ENCODE data around the gene TXNDC15.
A peak's percentile ranks its signal among the peaks of the same experiment; 100 is the strongest.
"Not testable (repeated sequence)": the region's sequence is repeated elsewhere in the genome, so short reads cannot be mapped to it uniquely, and the experiment has no call there.

The TXNDC15 gene, protein sequence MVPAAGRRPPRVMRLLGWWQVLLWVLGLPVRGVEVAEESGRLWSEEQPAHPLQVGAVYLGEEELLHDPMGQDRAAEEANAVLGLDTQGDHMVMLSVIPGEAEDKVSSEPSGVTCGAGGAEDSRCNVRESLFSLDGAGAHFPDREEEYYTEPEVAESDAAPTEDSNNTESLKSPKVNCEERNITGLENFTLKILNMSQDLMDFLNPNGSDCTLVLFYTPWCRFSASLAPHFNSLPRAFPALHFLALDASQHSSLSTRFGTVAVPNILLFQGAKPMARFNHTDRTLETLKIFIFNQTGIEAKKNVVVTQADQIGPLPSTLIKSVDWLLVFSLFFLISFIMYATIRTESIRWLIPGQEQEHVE

DNA sequence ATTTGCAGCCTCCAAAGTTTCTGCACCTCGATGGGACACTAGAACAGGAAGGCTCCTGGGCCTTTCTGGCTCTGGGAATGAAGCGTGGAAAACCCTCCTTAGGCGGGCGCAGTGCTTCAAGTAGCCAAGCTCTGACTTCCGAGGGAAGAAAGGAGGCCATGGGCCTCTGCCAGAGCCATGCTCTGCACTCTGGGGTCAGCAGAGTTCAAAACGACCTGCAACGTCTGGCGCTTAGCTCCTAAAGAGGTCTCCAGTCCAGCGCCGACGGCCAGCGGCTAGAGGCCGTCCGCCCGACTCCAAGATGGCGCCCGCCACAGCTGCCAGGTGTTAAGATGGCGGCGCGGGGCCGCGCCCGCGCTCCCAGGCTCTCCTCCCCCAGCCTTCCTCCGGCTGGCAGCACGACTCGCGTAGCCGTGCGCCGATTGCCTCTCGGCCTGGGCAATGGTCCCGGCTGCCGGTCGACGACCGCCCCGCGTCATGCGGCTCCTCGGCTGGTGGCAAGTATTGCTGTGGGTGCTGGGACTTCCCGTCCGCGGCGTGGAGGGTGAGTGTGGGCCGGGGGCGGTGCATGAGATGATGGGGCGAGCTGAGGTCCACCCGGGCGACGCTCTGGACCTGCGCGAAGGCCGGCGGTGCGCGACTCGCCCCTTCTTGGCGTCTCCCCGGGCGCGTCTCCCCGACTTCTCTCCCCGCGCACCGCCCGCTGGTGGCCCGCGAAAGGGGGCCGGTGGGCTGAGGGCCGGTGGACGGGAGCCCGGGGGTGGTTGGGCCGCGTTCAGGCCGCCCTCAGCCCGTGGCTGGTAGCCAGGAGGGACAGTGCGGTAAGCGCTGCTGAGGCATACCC lies at the start of gene TXNDC15:
TXNDC15 (plus strand) TSS at position 385 of the 844 bp plus-strand sequence; CDS start at position 442, 57 bp downstream.
- in situ Hi-C loops (cut with HindIII; ENCODE audit: low pct_ligation_motif_present, low pct_unique_long_range_greater_than_20kb, low sequenced_read_pairs) = no loop called here
- peak; percentile 85 for DNase-seq

DNA sequence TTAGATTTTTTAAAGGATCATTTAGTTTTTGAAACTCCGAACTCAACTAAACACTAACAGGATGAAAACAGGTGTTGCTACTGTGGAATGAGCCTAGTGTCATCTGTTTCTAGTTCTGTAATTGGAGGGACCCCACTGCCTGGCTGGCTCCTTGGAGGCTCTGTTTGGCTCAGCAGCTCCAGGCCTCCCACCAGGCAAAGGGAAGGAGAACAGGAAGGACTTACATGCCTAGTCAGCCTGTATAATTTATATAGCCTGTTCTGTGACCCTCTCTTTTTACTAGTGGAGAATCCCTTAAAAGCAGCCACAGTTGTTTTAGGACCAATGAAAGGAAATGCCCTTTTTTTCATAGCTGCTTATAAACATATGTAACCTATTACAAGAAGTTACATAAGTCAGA lies 49.5 kb upstream of the TXNDC15 start:
- no peak for DNase-seq
- in situ Hi-C loops (cut with HindIII; ENCODE audit: low pct_ligation_motif_present, low pct_unique_long_range_greater_than_20kb, low sequenced_read_pairs) = no loop called here

DNA sequence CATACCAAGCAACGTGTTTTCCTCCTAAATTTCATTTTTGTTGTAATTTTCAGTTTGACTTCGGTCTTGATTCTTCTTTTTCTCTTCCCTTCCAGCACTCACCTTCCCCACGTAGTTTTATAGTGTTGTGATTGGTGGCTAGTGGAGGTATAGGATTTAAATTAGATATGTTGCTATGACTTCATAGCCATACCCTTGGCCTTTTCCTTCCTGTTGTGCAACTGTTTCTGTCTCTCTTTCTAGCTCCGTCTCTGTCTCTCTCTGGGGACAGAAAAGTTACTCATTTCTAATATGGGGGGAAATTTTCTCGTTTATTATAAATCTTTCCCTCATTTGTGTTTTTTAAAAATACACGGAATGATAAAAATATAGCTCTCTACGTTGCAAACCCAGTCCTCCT lies 49.0 kb upstream of the TXNDC15 start:
- in situ Hi-C loops (cut with HindIII; ENCODE audit: low pct_ligation_motif_present, low pct_unique_long_range_greater_than_20kb, low sequenced_read_pairs) = no loop called here
- DNase-seq = no peak

DNA sequence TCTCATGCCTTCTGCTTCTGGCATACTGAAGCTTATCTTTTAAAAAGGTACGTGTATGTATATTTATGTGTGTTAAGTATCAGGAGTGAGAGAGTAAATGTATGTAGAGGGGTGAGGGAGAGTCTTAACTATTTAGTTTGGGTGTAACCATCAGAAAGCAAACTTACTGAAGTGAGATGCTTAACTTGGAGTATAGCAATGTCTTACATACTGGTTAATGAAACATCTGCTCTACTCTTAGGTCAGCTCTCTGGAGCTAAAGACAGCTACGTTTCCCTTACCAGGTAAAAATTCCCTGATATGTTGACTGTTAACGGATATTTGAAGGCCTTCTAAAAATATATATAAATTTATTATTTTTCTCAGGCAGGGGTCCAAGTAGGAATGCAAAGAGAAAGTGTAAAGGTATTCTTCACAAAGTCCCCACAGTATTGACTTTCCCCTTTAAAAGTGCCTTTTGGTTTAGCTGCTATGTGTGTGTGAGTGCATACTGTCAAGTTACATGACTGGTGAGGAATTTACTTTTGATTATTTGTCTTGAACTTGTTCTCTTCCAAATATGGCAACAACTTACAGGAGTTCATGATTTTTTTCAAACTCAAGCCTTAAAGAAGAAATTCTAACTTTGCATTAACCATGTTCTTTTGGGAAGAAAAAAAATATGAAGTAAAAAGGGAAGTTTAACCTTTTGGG lies 40.7 kb upstream of the TXNDC15 start:
- in situ Hi-C loops (cut with HindIII; ENCODE audit: low pct_ligation_motif_present, low pct_unique_long_range_greater_than_20kb, low sequenced_read_pairs) = no loop called here
- DNase-seq = no peak

DNA sequence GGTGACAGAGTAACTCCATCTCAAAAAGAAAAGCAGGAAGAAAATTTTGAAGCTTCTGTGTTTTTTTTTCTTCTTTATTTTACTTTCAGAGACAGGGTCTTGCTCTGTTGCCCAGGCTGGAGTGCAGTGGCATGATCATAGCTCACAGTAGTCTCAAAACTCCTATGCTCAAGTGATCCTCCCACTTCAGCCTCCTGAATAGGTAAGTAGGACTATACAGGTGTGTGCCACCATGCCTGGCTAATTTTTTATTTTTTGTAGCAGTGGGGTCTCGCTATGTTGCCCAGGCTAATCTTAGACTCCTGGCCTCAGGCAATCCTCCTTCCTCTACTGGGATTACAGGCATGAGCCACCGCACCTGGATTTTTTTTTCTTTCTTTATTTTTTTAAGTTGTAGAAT lies 38.5 kb upstream of the TXNDC15 start:
- in situ Hi-C loops (cut with HindIII; ENCODE audit: low pct_ligation_motif_present, low pct_unique_long_range_greater_than_20kb, low sequenced_read_pairs) = no loop called here
- DNase-seq = no peak

DNA sequence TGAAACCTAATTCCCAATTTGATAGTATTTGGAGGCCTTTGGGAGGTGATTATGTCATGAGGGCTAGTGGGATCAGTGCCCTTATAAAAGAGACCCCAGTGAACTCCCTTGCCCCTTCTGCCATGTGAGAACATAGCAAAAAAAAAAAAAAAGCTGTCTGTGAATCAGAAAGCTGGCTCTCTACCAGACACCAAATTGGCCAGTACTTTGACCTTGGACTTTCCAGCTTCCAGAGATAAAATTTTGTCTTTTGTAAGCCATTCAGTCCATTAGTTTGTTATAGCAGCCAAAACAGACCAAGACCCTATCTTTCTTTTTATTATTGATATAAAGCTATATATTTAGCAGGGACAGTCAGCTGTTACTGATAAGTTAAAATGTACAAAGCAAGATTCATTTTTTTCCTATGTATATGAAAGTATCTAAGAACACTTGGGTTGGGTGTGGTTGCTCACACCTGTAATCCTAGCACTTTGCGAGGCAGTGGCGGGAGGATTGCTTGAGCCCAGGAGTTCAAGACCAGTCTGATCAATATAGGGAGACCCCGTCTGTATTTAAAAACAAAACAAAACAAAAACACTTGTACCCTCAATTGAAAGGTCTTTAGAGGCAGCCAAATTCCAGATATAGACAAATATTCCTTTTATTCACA lies 36.5 kb upstream of the TXNDC15 start:
- no peak for DNase-seq
- in situ Hi-C loops (cut with HindIII; ENCODE audit: low pct_ligation_motif_present, low pct_unique_long_range_greater_than_20kb, low sequenced_read_pairs) = no loop called here

DNA sequence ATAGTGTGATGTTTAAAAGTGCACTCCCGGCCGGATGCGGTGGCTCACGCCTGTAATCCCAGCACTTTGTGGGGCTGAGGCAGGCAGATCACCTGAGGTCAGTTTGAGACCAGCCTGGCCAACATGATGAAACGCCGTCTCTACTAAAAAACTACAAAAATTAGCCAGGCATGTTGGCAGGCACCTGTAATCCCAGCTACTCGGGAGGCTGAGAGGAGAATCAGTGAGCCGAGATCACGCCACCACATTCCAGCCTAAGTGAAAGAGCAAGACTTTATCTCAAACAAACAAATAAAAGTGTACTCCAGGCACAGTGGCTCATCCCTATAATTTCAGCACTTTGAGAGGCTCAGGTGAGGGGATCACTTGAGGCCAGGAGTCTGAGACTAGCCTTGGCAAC lies 35.8 kb upstream of the TXNDC15 start:
- in situ Hi-C loops (cut with HindIII; ENCODE audit: low pct_ligation_motif_present, low pct_unique_long_range_greater_than_20kb, low sequenced_read_pairs); DNase-seq: not testable (repeated sequence)

DNA sequence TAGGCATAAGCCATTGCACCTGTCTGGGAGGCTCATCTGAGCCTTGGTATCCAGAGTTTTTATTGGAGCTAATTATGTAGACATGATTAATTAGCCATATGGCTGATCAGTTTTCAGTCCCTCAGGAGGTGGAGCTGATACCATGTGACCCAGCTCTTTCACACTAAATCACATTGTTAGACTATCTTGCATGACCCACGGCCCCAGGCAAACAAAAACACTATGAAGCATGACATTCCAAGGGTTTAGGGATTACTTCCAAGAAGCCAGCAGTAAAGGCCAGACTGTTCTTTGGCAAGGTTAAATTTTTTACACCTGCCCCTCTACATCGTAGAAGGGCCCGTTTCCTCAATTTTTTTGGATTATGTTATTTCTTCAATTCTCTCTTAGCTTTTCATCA lies 33.4 kb upstream of the TXNDC15 start:
- no peak for DNase-seq
- in situ Hi-C loops (cut with HindIII; ENCODE audit: low pct_ligation_motif_present, low pct_unique_long_range_greater_than_20kb, low sequenced_read_pairs) = no loop called here

DNA sequence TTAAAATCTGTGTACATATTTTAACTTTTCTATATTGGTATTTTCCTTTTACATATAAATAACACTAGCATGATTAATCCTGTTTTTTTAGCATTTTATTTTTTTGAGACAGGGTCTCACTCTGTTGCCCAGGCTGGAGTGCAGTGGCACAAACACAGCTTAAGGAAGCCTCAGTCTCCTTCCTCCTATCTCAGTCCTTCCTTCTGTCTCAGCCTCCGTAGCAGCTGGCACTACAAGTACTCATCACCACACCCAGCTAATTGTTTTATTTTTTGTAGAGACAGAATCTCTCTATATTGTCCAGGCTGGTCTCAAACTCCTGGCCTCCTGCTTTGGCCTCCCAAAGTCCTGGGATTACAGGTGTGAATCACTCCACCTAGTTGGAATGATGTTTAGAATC lies 29.9 kb upstream of the TXNDC15 start:
- in situ Hi-C loops (cut with HindIII; ENCODE audit: low pct_ligation_motif_present, low pct_unique_long_range_greater_than_20kb, low sequenced_read_pairs) = no loop called here
- DNase-seq = no peak

DNA sequence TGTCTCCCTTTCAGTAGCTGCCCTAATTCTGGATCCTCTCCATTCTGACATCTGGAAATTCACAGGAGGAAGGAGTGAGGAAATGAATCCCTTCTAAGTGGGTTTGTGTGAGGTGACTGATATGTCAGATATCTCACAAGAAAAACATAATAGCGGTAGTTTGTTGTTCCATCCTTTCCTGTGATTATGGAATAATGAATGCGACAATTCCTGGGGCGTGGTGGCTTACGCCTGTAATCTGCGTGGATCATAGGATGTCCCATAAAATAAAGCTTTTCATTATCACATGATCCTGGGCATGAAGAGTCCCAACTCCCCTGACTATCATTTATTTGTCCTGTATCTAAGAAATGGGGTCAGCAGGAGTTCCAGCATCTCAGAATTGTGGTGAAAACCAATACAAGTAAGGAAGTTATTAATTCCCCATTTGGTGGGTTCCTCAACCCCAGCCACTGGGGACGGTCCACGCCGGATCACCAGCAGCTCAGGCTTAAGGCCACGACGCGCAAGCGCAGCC lies 28.8 kb upstream of the TXNDC15 start:
- no peak for DNase-seq
- in situ Hi-C loops (cut with HindIII; ENCODE audit: low pct_ligation_motif_present, low pct_unique_long_range_greater_than_20kb, low sequenced_read_pairs) = no loop called here

DNA sequence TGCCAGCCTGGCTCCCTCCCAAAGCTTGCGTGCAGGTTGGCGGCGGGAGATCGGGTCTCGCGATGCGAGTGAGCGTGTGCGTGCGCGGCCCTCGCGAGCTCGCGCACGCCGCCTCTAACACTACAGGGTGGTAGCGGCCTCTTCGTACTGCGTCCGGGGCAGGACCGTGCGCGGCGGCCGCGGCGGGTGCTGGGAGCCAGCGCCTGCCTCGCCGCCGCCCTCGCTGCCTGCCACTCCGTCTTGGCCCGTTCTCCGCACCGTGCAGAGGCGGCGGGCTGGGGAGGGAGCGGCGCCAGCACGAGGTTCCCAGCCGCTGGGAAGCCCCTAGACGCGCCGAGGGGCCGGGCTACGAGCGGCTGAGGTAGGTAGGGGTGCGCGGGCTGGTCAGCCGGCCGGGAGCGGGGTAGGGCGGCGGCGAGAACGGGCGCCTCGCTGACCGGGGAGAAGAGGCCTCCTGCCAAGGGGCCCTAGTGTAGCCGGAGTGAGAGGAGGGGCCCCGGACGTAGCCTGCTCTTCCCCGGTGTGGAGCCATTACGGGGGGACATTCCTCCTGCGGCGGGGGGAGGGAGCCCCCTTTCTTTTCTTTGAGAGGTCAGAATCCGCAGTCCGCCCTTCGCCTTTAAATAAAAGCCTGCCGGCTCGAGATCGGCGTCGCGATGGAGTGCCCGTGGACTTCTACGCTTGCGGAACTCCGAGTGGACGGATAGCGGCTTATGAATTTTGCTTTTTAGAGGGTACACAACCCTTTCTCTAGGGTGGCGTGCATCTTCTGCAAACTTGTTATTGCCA lies 28.1 kb upstream of the TXNDC15 start, which contains the start of gene C5orf24:
C5orf24 (plus strand) TSS at position 117 of the 789 bp plus-strand sequence. CDS start 8,933 bp downstream, outside the sequence.
- in situ Hi-C loops (cut with HindIII; ENCODE audit: low pct_ligation_motif_present, low pct_unique_long_range_greater_than_20kb, low sequenced_read_pairs) = no loop called here
- DNase-seq = peak; percentile 92

DNA sequence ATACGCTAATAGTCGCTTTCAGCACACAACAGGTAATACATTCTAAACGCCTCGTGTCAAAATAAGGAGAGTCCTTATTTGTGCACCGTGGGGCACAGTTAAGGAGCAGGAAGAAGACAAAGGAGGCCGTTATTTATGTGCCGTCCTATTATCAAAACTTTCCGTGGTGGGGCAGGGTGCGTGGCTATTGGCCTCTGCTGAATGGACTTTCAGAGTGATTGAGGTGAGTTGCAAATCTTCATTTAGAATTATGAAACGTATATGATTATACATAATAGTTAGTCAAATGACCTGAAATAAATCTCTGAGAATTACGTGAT lies 27.6 kb upstream of the TXNDC15 start:
- in situ Hi-C loops (cut with HindIII; ENCODE audit: low pct_ligation_motif_present, low pct_unique_long_range_greater_than_20kb, low sequenced_read_pairs) = no loop called here

DNA sequence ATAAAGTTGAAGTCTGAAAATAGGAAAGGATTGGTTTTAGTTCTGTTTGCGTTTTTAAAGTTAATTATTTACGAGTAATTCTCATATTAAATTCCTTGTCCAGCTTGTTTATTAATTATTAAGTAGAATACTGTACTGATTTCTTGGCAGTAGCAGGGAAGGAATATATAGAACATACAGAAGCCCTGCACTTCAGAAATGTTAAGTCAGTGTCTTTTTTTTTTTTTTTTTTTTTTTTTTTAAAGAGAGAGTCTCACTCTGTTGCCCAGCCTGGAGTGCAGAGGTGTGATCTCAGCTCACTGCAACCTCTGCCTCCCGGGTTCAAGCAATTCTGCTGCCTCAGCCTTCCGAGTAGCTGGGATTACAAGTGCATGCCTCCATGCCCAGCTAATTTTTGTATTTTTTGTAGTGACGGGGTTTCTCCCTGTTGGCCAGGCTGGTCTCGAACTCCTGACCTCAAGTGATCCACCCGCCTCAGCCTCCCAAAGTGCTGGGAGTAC lies 24.7 kb upstream of the TXNDC15 start:
- in situ Hi-C loops (cut with HindIII; ENCODE audit: low pct_ligation_motif_present, low pct_unique_long_range_greater_than_20kb, low sequenced_read_pairs); DNase-seq: not testable (repeated sequence)

More for the DNA sequence above, 27.6 kb upstream of the TXNDC15 start:
- DNase-seq = peak; percentile 19

DNA sequence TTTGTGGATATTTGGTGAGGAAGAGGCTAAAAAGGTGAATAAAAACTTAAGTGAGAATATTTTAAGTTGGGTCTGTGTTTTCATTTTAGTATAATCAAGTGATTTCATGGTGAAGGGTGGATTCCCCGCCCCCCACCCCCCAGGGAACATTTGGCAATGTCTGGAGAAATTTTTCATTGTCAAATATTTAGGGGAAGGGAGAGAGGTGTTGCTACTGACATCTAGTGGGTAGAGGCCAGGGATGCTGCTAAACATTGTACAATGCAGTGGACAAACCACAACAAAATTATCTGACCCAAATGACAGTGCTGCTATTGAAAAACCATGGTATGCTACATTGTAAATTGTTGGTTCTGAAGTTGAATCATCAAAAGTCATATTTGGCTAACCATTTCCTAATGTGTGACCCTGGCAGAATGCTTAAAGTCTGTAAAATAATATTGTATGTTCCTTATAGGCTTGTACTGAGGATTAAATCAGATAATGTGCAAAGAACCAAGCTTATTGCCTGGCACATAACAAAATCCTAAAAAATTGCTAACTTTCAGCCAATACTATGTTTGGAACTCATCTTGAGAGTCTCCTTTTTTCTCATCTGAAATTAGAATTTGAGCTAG lies 22.8 kb upstream of the TXNDC15 start:
- in situ Hi-C loops (cut with HindIII; ENCODE audit: low pct_ligation_motif_present, low pct_unique_long_range_greater_than_20kb, low sequenced_read_pairs) = no loop called here
- peak; percentile 25 for DNase-seq

DNA sequence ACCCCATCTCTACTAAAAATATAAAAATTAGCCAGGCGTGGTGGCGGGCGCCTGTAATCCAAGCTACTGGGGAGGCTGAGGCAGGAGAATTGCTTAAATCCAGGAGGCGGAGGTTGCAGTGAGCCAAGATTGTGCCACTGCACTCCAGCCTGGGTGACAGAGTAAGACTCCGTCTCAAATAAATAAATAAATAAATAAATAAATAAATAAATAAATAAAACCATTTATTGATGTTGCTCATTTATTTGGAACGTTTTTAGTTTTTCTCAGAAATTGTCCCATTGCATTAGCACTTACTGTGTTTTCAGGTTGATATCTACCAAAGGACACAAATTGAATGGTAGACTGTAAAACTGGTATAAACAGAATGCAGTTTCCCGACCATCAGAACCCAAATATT lies 17.7 kb upstream of the TXNDC15 start:
- DNase-seq; in situ Hi-C loops (cut with HindIII; ENCODE audit: low pct_ligation_motif_present, low pct_unique_long_range_greater_than_20kb, low sequenced_read_pairs): not testable (repeated sequence)

DNA sequence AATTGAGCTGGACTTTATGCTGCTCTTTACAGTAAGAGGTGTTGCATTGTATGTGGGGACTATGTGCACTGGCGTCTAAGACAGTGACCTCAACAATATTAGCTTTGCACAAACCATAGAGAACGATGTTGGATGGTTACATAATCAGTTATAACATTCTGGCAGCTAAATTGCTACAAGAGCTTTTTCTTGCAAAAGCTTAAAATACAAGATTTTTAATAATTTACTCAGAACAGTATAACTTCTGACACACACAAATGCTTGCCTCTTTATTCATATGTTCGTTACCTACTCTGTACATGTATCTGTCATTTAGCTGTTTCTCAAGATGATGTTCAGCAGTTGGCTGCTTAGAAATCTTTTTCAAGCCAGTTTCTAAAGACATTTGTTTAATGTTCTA lies 16.8 kb upstream of the TXNDC15 start:
- in situ Hi-C loops (cut with HindIII; ENCODE audit: low pct_ligation_motif_present, low pct_unique_long_range_greater_than_20kb, low sequenced_read_pairs) = no loop called here
- DNase-seq = no peak

DNA sequence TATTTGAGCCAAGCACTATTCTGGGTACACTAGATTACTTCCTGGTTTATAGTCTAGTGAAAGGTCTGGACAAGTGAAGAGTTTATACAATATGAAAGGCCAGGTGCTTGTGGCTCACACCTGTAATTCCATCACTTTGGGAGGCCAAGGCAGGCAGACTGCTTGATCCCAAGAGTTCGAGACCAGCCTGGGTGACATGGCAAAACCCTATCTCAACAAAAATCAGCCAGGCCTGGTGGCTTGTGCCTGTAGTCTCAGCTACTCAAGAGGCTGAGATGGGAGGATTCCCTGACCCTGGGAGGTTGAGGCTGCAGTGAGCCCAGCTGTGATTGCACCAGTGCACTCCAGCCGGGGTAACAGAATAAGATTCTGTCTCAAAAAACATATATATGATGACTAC lies 9.5 kb upstream of the TXNDC15 start:
- no peak for DNase-seq
- in situ Hi-C loops (cut with HindIII; ENCODE audit: low pct_ligation_motif_present, low pct_unique_long_range_greater_than_20kb, low sequenced_read_pairs) = no loop called here
